K562 (cell line): ENCODE data around the gene A2ML1. TPM values are rescaled to one million over a fixed set of nuclear protein-coding genes. Genes with fewer than 3 reads are reported as not detected.

ENCODE experiments used
- ATAC-seq: fragments of 200-7000 bp; cut with Tn5 transposase; 3 replicates; pipeline ENCODE4 v1.9.1; 2020; ENCODE audit warnings: moderate library complexity
- BruUV-seq: library from RNA; stranded (reverse); fragments of 400-500 nt; replicated peaks from 2 replicates; lab custom pipeline; 2021; lab: Mats Ljungman, UMichigan
- CTCF ChIA-PET: fragments of 300-600 bp; formaldehyde crosslinking; extraction: SDS; loops from one replicate; lab custom pipeline; 2021; ENCODE audit warnings: low intra/inter-chr PET ratio; lab: Yijun Ruan, JAX
- POLR2A ChIA-PET: fragments of 300-600, 350-650 bp; sonication (Branson Sonifier 250); formaldehyde crosslinking; extraction: SDS; loops from one replicate; lab custom pipeline; 2021; ENCODE audit warnings: antibody characterized with exemption, inconsistent platforms; lab: Yijun Ruan, JAX
- DNase-seq, 4 experiments: peaks; one replicate each; pipeline versions ENCODE4 v3.0.0 to v3.0.0-alpha.2; 2011 to 2018; ENCODE audit warnings: low spot score in 3 of 4, mixed read lengths in 3 of 4; ENCODE audit errors: extremely low read depth in 1 of 4
- FAIRE-seq: peaks from 2 replicates; lab custom pipeline; 2011; peaks lifted over from hg19 to GRCh38; lab: Jason Lieb, UNC
- H2AFZ ChIP-seq: 2 replicates; pipeline ENCODE4 v1.6.0; 2011; ENCODE audit warnings: low read depth, low read length, control low read depth, inconsistent platforms
- H3K27ac ChIP-seq: fragments of 200-600 bp; 3 replicates; pipeline ENCODE4 v1.8.0; 2011; ENCODE audit warnings: low read depth, mild to moderate bottlenecking, control low read depth, inconsistent platforms, low read length, moderate library complexity, mixed read lengths; ENCODE audit errors: extremely low read depth
- H3K27me3 ChIP-seq, 2 experiments: fragments of 300-600 bp in 1 of 2; 2 replicates in 1 of 2; 3 replicates in 1 of 2; pipeline versions ENCODE4 v1.6.0 to v1.8.0; 2011; ENCODE audit warnings: inconsistent platforms in 2 of 2, low read length in 2 of 2, mild to moderate bottlenecking in 1 of 2, mixed read lengths in 1 of 2, moderate library complexity in 1 of 2; ENCODE audit not compliant: control insufficient read depth in 2 of 2, insufficient read depth in 2 of 2
- H3K36me3 ChIP-seq: fragments of 300-600 bp; 3 replicates; pipeline ENCODE4 v1.8.0; 2011; ENCODE audit warnings: mild to moderate bottlenecking, low read length, inconsistent platforms; ENCODE audit not compliant: control insufficient read depth, insufficient read depth
- H3K4me1 ChIP-seq, 2 experiments: fragments of 200-600 bp in 1 of 2; replicated peaks in 1 of 2; 2 replicates in 1 of 2; 3 replicates in 1 of 2; pipeline versions ENCODE4 v1.5.1 to v1.8.0; 2011; ENCODE audit warnings: inconsistent platforms in 2 of 2, low read length in 2 of 2, mild to moderate bottlenecking in 1 of 2, mixed read lengths in 1 of 2, moderate library complexity in 1 of 2; ENCODE audit not compliant: control insufficient read depth in 2 of 2, insufficient read depth in 2 of 2
- H3K4me2 ChIP-seq: 2 replicates; pipeline ENCODE4 v1.6.1; 2011; ENCODE audit warnings: low read length, control low read depth, inconsistent platforms, mixed read lengths; ENCODE audit not compliant: insufficient read depth
- H3K4me3 ChIP-seq: fragments of 200-600 bp; sonication (generic), shearing (Covaris generic); 2 replicates; pipeline ENCODE4 v1.5.1; 2016; ENCODE audit warnings: control low read depth, inconsistent platforms
- H3K79me2 ChIP-seq: fragments of 200-600 bp; 3 replicates; pipeline ENCODE4 v1.8.0; 2011; ENCODE audit warnings: low read length, inconsistent platforms; ENCODE audit not compliant: control insufficient read depth, insufficient read depth
- H3K9ac ChIP-seq, 2 experiments: 2 replicates each; pipeline versions ENCODE4 v1.6.0 to v1.6.1; 2011; ENCODE audit warnings: low read depth in 2 of 2, low read length in 2 of 2, control low read depth in 1 of 2, inconsistent platforms in 1 of 2, mild to moderate bottlenecking in 1 of 2, mixed read lengths in 1 of 2; ENCODE audit not compliant: insufficient read depth in 1 of 2
- H3K9me1 ChIP-seq: one replicate; pipeline ENCODE4 v1.6.0; 2011; ENCODE audit warnings: inconsistent platforms, mild to moderate bottlenecking, low read length, moderate library complexity; ENCODE audit not compliant: control insufficient read depth, insufficient read depth
- H3K9me3 ChIP-seq: replicated peaks from 2 replicates; pipeline ENCODE4 v1.5.1; 2011; ENCODE audit warnings: low read depth, low read length, inconsistent platforms; ENCODE audit not compliant: control insufficient read depth, insufficient read depth
- H4K20me1 ChIP-seq: replicated peaks from 2 replicates; pipeline ENCODE4 v1.6.1; 2011; ENCODE audit warnings: low read length, inconsistent platforms, mixed read lengths; ENCODE audit not compliant: control insufficient read depth, insufficient read depth
- BHLHE40 ChIP-seq: IDR thresholded peaks from 2 replicates; pipeline ENCODE4 v1.6.1; 2011; ENCODE audit warnings: low read length, improper control_type of control experiment
- DDX20 ChIP-seq: fragments of 450-650 bp; IDR thresholded peaks from 2 replicates; pipeline ENCODE4 v1.6.1; 2016; ENCODE audit warnings: missing genetic modification characterization, low read depth, mild to moderate bottlenecking, missing compliant biosample characterization, moderate library complexity
- HDAC8 ChIP-seq: fragments of 450-650 bp; IDR thresholded peaks from 2 replicates; pipeline ENCODE4 v1.6.1; 2016; ENCODE audit warnings: mild to moderate bottlenecking, missing genetic modification characterization, moderate library complexity, missing compliant biosample characterization
- HLTF ChIP-seq: fragments of 450-650 bp; IDR thresholded peaks from 2 replicates; pipeline ENCODE4 v1.6.1; 2016
- MEIS2 ChIP-seq: fragments of 450-650 bp; IDR thresholded peaks from 2 replicates; pipeline ENCODE4 v1.6.1; 2014; ENCODE audit warnings: mild to moderate bottlenecking; ENCODE audit not compliant: partially characterized antibody
- RAD21 ChIP-seq, 2 experiments: fragments of 250-450 bp in 1 of 2; fragments of 450-650 bp in 1 of 2; sonication (Bioruptor Pico) in 1 of 2; formaldehyde crosslinking in 1 of 2; IDR thresholded peaks in 1 of 2; conservative IDR thresholded peaks in 1 of 2; 2 replicates each; pipeline versions ENCODE4 v1.4.0 to v1.8.0; 2020 to 2022; ENCODE audit warnings: mild to moderate bottlenecking in 2 of 2, moderate library complexity in 1 of 2
- SLC30A9 ChIP-seq: fragments of 250-450 bp; sonication (Bioruptor Pico); IDR thresholded peaks from 2 replicates; pipeline ENCODE4 v1.8.0; 2022; ENCODE audit warnings: mild to moderate bottlenecking, moderate library complexity
- ZNF766 ChIP-seq: fragments of 200-800 bp; sonication (Bioruptor generic); conservative IDR thresholded peaks from 2 replicates; pipeline ENCODE4 v1.6.1; 2016; ENCODE audit warnings: missing genetic modification characterization, missing compliant biosample characterization
- WGBS: fragments of 100-300 bp; shearing (Covaris generic); methylation state at CpG from one replicate; pipeline ENCODE4 v1.1.6; 2016; ENCODE audit warnings: low coverage, mixed read lengths; ENCODE audit not compliant: insufficient coverage; ENCODE audit errors: missing lambda C conversion rate; 5-methylcytosine and 5-hydroxymethylcytosine counted together
- in situ Hi-C: fragments of 300-500 bp; cut with MboI; formaldehyde crosslinking; loops from 4 replicates; pipeline ENCODE4 v1.15.0; 2018; ENCODE audit warnings: inconsistent platforms, mixed read lengths
- intact Hi-C: fragments of 100-400 bp; cut with micrococcal nuclease; formaldehyde crosslinking; loops from 2 replicates; pipeline ENCODE4 v1.14.2; 2022
- polyA plus RNA-seq, 8 experiments: library from polyadenylated mRNA; depleted of rRNA in 4 of 8; stranded (reverse) in 5 of 8; unstranded in 3 of 8; fragments of >200 nt; fragmentation: Nextera tagmentation in 2 of 8; fragmentation: Illumina TruSeq in 1 of 8; extraction: Ambion mirVana in 2 of 8; extraction: Trizol in 1 of 8; gene quantifications; 2 replicates each; pipeline versions ENCODE4 v1.2.1 to v1.2.3, GENCODE V29; 2011 to 2014; ENCODE audit warnings: inconsistent platforms in 1 of 8, missing spikeins in 1 of 8
- total RNA-seq, 7 experiments: library from RNA; depleted of rRNA in 6 of 7; stranded (reverse); fragments of >200 nt in 6 of 7; fragmentation: Illumina TruSeq in 2 of 7; extraction: Trizol in 2 of 7; gene quantifications; 2 replicates each; pipeline versions ENCODE4 v1.2.1 to v1.2.3, GENCODE V29; 2011 to 2021; ENCODE audit warnings: low replicate concordance in 1 of 7
- TF ChIP-seq, protein P1 (sequence below), 2 experiments: IDR thresholded peaks in 1 of 2; conservative IDR thresholded peaks in 1 of 2; 2 replicates each; pipeline ENCODE4 v1.6.1; 2016; ENCODE audit warnings: low read depth in 2 of 2, mild to moderate bottlenecking in 1 of 2, missing compliant biosample characterization in 1 of 2, missing genetic modification characterization in 1 of 2, moderate library complexity in 1 of 2
- TF ChIP-seq, protein P2 (sequence below): fragments of 450-650 bp; IDR thresholded peaks from 2 replicates; pipeline ENCODE4 v1.6.1; 2016

A2ML1 gene
- total and polyA plus RNA-seq, 9 of the 15 experiments (the other 6 are each of a cell fraction or from before 2014, with no cell fraction given), result 0.04 to 0.47 (median 0.13) TPM

DNA sequence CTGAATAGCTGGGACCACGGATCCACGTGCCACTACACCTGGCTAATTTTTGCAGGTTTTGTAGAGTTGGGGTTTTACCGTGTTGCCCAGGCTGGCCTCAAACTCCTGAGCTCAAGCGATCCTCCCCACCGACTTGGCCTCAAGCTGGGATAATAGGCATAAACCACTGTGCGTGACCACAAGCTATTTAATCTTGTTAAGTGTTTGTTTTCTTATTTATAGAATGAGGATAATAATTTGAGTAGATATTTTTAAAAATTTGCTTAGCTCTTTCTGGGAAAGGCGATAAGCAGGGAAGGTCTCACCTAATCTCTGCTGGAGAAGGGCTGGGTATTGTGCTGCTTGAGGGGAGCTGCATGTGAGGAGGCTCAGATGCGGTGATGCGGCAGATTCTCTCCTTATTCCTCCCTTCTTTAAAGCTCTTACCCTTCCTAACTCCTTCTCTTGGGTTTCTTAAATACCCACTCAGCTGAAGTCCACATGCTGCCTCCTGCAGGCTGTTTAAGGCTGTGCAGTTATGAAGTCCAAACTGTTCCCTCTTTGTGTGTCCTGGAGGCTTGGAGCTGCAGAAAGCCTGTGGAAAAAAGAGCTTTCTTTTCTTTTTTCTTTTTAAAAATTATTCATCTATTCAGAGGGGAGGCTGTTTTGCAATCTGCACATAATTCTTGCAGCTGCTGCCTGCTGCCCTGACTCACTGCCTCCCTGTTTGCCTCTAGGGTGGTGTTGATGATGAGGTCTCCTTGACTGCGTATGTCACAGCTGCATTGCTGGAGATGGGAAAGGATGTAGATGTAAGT, 37.9 kb downstream of the A2ML1 start (continued):
- TF ChIP-seq RAD21 (CRISPR knock-in tag; conservative IDR thresholded peaks at IDR 0.05 in 1 of 2, IDR thresholded peaks at IDR 0.05 in 1 of 2) (peak; percentile 44 to 63), HDAC8 (tag) (no peak), ZNF766 (CRISPR knock-in tag) (peak; percentile 89), DDX20 (tag) (no peak), BHLHE40 (no peak)

DNA sequence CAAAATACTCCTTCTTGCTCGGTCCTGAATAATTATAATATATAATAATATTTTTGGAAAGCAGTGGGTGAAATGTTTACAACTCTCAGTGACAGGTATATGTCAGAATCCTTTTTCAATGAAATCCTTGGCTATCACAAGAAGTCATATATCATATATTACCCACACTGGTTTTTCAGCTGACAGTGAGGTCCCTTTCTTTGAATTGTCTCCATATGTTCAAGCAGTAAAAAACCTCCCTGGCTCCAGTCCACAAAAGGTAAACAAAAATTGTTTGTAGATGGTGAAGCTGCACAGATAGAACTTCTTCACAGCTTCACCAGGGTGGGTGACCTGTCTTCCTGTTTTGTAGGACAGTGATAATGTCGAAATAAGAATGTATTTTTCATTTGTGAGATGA, 44.0 kb downstream of the A2ML1 start:
- peak overlapping the region; percentile 70; the same call in 1 of the 2 replicates for H2AFZ ChIP-seq
- TF ChIP-seq, protein P1, sequence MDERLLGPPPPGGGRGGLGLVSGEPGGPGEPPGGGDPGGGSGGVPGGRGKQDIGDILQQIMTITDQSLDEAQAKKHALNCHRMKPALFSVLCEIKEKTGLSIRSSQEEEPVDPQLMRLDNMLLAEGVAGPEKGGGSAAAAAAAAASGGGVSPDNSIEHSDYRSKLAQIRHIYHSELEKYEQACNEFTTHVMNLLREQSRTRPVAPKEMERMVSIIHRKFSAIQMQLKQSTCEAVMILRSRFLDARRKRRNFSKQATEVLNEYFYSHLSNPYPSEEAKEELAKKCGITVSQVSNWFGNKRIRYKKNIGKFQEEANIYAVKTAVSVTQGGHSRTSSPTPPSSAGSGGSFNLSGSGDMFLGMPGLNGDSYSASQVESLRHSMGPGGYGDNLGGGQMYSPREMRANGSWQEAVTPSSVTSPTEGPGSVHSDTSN (CRISPR knock-in tag; IDR thresholded peaks at IDR 0.05; ENCODE audit: low read depth), result no peak
- TF ChIP-seq, protein P1 (tag; conservative IDR thresholded peaks at IDR 0.05; ENCODE audit: low read depth), result 0 out of 2 replicates have a peak, but pooled peaks have one; percentile 23
- TF ChIP-seq, protein P2, sequence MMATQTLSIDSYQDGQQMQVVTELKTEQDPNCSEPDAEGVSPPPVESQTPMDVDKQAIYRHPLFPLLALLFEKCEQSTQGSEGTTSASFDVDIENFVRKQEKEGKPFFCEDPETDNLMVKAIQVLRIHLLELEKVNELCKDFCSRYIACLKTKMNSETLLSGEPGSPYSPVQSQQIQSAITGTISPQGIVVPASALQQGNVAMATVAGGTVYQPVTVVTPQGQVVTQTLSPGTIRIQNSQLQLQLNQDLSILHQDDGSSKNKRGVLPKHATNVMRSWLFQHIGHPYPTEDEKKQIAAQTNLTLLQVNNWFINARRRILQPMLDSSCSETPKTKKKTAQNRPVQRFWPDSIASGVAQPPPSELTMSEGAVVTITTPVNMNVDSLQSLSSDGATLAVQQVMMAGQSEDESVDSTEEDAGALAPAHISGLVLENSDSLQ, result peak; percentile 73
- no peak for TF ChIP-seq SLC30A9 (CRISPR knock-in tag)
- no peak for TF ChIP-seq HLTF
- TF ChIP-seq MEIS2, result peak; percentile 85

More for the DNA sequence above, 44.0 kb downstream of the A2ML1 start:
- no peaks in the 10 kb centered on the region for H3K9me3 ChIP-seq
- in situ Hi-C loops (no loop called here), intact Hi-C loops (no loop called here)
- no peaks in the 10 kb centered on the region for H3K36me3 ChIP-seq
- H3K27ac ChIP-seq, result no peak overlapping the region
- ATAC-seq (no peak), DNase-seq (no peak), FAIRE-seq (no peak)
- no peak overlapping the region for H3K4me2 ChIP-seq
- no peaks in the 10 kb centered on the region for H3K27me3 ChIP-seq
- H3K4me1 ChIP-seq, result peaks cover 0 to 6% of the 10 kb centered on the region in 2 experiments; a peak in 2 of 5 replicates
- H3K4me3 ChIP-seq, result no peak overlapping the region
- BruUV-seq, result no TSS peak
- H3K9me1 ChIP-seq, result no peaks in the 10 kb centered on the region
- no peaks in the 10 kb centered on the region for H4K20me1 ChIP-seq
- H3K9ac ChIP-seq, result no peak overlapping the region
- CTCF ChIA-PET, result no interaction called here
- 33% methylated on average over 2 of the region's 2 CpGs for WGBS
- H3K79me2 ChIP-seq, result no peaks in the 10 kb centered on the region
- POLR2A ChIA-PET, result no interaction called here
